ENCODE data around the gene WASL.
A peak's percentile ranks its signal among the peaks of the same experiment; 100 is the strongest.
"Not testable (repeated sequence)": the region's sequence is repeated elsewhere in the genome, so short reads cannot be mapped to it uniquely, and the experiment has no call there.

Gene WASL

DNA sequence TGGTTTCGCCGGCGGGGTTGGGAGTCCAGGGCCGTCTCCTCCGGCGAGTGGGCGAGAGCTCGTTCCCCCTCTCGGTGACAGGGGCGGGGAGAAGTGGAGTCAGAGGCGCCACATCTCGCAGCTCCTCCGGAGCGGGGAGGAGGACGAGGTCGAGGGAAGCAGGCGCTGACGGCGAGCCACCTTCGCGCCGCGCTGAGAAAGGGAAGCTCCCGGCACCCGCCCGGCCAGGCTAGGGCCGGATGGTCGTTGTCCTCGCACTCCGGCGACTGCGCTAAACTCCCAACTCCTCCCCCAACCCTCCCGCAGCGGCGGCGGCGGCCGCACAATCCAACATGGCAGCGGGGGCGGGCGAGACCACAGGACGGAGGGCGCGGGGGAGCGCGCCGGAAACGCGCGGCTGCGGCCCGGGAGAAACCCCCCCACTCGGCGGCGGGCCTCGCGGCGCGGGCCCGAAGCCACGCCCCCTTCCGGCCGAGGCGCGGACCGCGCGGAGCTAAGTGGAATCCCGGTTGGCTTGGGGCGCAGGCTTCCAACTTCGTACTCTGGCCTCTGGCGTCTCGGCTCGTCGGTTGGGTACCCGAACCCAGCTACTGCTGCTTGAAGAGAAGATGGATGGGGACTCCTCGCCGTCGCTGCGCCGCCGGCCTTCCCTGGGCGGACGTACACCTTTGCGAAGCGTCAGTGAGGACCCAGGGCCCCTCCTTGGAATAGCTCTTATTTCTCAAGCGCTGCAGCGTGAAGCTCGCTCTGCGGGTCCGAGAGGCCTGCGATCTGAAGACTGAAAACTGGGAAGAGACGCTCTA, at the start of gene WASL:
Gene WASL (minus strand): TSS at position 270 of the 803 bp plus-strand sequence. CDS start 269 bp downstream, at position 1.
- Histone ChIP-seq H3K27ac (ENCODE audit: low read depth, low read length) (peak within 1 kb of the TSS; percentile 97), H3K36me3 (ENCODE audit: control insufficient read depth in 5 of 5, insufficient read depth in 5 of 5, low read length in 5 of 5) (no peaks in the 10 kb centered on the region), H3K4me3 (ENCODE audit: low read depth in 1 of 5, low read length in 5 of 5) (peak within 1 kb of the TSS; percentile 92 to 97 (median 96)), H3K27me3 (ENCODE audit: control insufficient read depth in 5 of 5, insufficient read depth in 4 of 5, low read length in 5 of 5) (no peaks in the 10 kb centered on the region), H3K9ac (ENCODE audit: low read length in 5 of 5) (peak within 1 kb of the TSS; percentile 87 to 99 (median 98)), H3K9me3 (ENCODE audit: control insufficient read depth in 5 of 5, low read length in 5 of 5) (no peaks in the 10 kb centered on the region), H3K4me1 (ENCODE audit: control insufficient read depth in 5 of 5, insufficient read depth in 5 of 5, low read length in 5 of 5) (peaks cover 1 to 46% (median 44%) of the 10 kb centered on the region in 5 donors)

DNA sequence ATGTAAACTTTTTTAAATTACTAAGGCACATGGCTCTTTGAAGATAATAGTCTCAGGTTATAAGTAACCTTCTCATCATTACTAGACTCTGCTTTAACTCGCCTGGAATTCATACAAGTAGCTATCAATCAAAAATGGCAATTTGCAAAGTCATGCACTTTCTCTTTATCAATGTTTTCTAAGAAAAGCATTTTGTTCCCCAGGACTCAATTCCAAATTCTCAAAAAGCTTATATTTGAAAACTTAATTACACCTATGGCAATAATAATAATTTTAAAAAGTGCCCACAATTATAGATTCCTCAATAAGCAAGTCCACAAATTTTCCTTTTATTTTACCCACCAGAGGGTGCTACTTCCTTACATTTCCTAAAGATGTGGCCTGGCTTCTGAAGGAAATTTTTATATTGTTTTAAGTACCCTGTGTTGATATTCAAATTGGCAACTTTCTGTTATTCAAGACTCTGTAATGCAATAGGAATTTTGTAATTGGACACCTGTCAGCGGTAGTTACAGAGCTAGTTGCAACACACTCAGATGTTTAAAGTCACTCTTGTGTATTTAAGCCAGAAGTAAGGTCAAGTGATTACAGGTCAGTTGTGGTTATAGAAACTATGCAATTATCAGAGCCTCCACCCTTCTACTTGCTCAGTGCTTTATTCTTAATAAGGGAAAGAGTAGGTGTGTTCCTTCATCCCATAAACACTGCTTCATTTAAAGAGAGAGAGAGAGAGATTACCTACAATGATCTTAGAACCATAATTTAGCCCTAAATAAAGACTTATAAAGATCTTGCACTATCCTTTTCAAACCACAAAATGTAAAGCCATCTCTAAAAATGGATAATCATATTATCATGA, 49.1 kb upstream of the WASL start:
- Histone ChIP-seq H3K4me1 (ENCODE audit: control insufficient read depth in 5 of 5, insufficient read depth in 5 of 5, low read length in 5 of 5) (no peaks in the 10 kb centered on the region), H3K9me3 (ENCODE audit: control insufficient read depth in 5 of 5, low read length in 5 of 5) (no peaks in the 10 kb centered on the region), H3K4me3 (ENCODE audit: low read depth in 1 of 5, low read length in 5 of 5) (no peak overlapping the region), H3K27ac (ENCODE audit: low read depth, low read length) (no peak overlapping the region), H3K36me3 (ENCODE audit: control insufficient read depth in 5 of 5, insufficient read depth in 5 of 5, low read length in 5 of 5) (no peaks in the 10 kb centered on the region), H3K9ac (ENCODE audit: low read length in 5 of 5) (no peak overlapping the region), H3K27me3 (ENCODE audit: control insufficient read depth in 5 of 5, insufficient read depth in 4 of 5, low read length in 5 of 5) (no peaks in the 10 kb centered on the region)

DNA sequence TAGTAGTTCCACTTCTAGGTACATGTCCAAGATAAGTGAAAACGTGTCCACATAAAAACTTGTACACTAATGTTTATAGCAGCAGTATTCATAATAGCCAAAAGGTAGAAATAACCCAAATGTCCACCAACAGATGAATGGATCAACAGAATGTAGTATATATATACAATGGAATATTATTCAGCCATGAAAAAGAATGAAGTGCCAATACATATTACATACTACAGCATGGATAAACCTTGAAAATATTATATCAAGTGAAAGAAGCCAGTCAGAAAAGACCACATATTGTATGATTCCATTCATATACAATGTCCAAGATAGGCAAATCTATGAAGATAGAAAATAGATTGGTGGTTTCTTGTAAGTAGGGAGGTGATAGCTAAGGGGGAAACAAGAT, 47.8 kb upstream of the WASL start:
- Histone ChIP-seq H3K9me3 (ENCODE audit: control insufficient read depth in 5 of 5, low read length in 5 of 5) (no peaks in the 10 kb centered on the region), H3K4me3 (ENCODE audit: low read depth in 1 of 5, low read length in 5 of 5) (no peak overlapping the region), H3K4me1 (ENCODE audit: control insufficient read depth in 5 of 5, insufficient read depth in 5 of 5, low read length in 5 of 5) (no peaks in the 10 kb centered on the region), H3K9ac (ENCODE audit: low read length in 5 of 5) (no peak overlapping the region), H3K27me3 (ENCODE audit: control insufficient read depth in 5 of 5, insufficient read depth in 4 of 5, low read length in 5 of 5) (no peaks in the 10 kb centered on the region), H3K36me3 (ENCODE audit: control insufficient read depth in 5 of 5, insufficient read depth in 5 of 5, low read length in 5 of 5) (no peaks in the 10 kb centered on the region), H3K27ac (ENCODE audit: low read depth, low read length) (no peak overlapping the region)

DNA sequence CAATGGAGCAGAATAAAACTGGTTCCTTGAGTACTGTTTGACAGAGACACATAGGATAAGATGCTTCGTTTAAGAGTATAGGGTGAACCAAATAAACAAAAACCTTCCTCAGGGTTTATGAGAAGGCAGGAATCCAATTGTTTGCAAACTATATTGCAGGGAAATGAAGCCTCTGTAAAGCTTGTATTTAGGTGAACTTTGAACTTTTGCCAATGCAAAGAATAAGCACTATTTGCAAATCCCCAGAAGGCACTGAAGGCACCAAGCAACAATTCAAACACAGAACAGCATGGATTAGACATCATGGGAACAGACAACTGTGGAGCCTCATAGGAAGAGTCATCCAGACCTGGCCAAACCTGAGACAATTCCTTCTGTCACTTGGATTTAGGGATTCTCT, 47.1 kb upstream of the WASL start:
- no peak overlapping the region for H3K4me3 ChIP-seq (ENCODE audit: low read depth in 1 of 5, low read length in 5 of 5)
- no peaks in the 10 kb centered on the region for H3K4me1 ChIP-seq (ENCODE audit: control insufficient read depth in 5 of 5, insufficient read depth in 5 of 5, low read length in 5 of 5)
- H3K27me3 ChIP-seq (ENCODE audit: control insufficient read depth in 5 of 5, insufficient read depth in 4 of 5, low read length in 5 of 5) = no peaks in the 10 kb centered on the region
- H3K36me3 ChIP-seq (ENCODE audit: control insufficient read depth in 5 of 5, insufficient read depth in 5 of 5, low read length in 5 of 5) = no peaks in the 10 kb centered on the region
- H3K27ac ChIP-seq (ENCODE audit: low read depth, low read length) = no peak overlapping the region
- no peak overlapping the region for H3K9ac ChIP-seq (ENCODE audit: low read length in 5 of 5)
- no peaks in the 10 kb centered on the region for H3K9me3 ChIP-seq (ENCODE audit: control insufficient read depth in 5 of 5, low read length in 5 of 5)

DNA sequence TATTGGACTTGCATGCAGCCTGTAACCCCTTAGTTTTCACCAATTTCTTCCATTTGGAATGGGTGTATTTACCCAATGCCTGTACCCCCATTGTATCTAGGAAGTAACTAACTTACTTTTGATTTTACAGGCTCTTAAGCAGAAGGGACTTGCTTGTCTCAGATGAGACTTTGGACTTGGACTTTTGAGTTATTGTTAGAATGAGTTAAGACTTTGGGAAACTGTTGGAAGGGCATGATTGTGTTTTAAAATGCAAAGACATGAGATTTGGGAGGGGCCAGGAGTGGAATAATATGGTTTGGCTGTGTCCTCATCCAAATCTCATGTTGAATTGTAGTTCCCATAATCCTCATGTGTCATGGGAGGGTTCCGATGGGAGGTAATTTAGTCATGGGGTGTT, 46.3 kb upstream of the WASL start:
- not testable (repeated sequence) for H3K4me1 ChIP-seq (ENCODE audit: control insufficient read depth in 5 of 5, insufficient read depth in 5 of 5, low read length in 5 of 5); H3K9me3 ChIP-seq (ENCODE audit: control insufficient read depth in 5 of 5, low read length in 5 of 5); H3K27me3 ChIP-seq (ENCODE audit: control insufficient read depth in 5 of 5, insufficient read depth in 4 of 5, low read length in 5 of 5); H3K9ac ChIP-seq (ENCODE audit: low read length in 5 of 5); H3K36me3 ChIP-seq (ENCODE audit: control insufficient read depth in 5 of 5, insufficient read depth in 5 of 5, low read length in 5 of 5); H3K27ac ChIP-seq (ENCODE audit: low read depth, low read length); H3K4me3 ChIP-seq (ENCODE audit: low read depth in 1 of 5, low read length in 5 of 5)

DNA sequence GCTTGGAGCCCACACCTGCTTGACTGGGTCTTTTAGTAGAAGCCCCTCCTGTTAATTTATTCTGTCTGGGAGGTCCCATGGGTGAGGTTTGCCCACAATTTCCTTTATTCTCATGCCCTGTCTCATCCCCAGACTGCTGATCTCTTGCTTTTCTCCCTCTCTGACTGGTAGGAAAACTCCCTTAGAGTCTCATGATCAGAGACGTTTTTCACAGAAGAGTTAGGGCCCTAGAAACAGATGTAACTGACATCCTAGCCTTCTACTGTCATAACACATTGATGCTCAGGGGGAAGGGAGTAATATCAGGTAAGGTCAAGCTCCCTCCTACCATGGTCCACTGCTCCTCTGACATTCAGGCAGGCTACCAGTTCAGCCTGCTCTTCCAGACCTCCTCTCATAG, 43.7 kb upstream of the WASL start:
- Histone ChIP-seq H3K27ac (ENCODE audit: low read depth, low read length) (no peak overlapping the region), H3K27me3 (ENCODE audit: control insufficient read depth in 5 of 5, insufficient read depth in 4 of 5, low read length in 5 of 5) (no peaks in the 10 kb centered on the region), H3K9ac (ENCODE audit: low read length in 5 of 5) (no peak overlapping the region), H3K36me3 (ENCODE audit: control insufficient read depth in 5 of 5, insufficient read depth in 5 of 5, low read length in 5 of 5) (no peaks in the 10 kb centered on the region), H3K4me3 (ENCODE audit: low read depth in 1 of 5, low read length in 5 of 5) (no peak overlapping the region), H3K9me3 (ENCODE audit: control insufficient read depth in 5 of 5, low read length in 5 of 5) (no peaks in the 10 kb centered on the region), H3K4me1 (ENCODE audit: control insufficient read depth in 5 of 5, insufficient read depth in 5 of 5, low read length in 5 of 5) (no peaks in the 10 kb centered on the region)

DNA sequence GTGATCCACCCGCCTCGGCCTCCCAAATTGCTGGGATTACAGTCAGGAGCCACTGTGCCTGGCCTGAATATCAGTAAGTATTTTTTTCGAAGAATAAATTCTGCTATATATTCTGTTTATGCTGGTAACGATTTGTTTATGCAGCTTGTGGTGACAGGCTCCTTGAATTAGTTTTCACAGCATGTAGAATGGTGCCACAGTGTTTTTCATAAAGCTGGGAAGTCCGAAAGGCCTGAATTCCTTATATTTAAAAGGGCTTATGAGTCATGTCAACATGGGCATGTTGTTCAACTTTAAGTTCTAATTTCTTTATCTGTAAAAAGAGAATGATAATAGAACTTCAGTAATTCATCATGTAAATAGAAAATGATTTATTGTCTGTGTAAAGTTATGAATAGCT, 42.2 kb upstream of the WASL start:
- H3K9ac ChIP-seq (ENCODE audit: low read length in 5 of 5) = no peak overlapping the region
- H3K4me1 ChIP-seq (ENCODE audit: control insufficient read depth in 5 of 5, insufficient read depth in 5 of 5, low read length in 5 of 5) = peaks cover 0 to 2% (median 0%) of the 10 kb centered on the region in 5 donors
- H3K9me3 ChIP-seq (ENCODE audit: control insufficient read depth in 5 of 5, low read length in 5 of 5) = no peaks in the 10 kb centered on the region
- H3K36me3 ChIP-seq (ENCODE audit: control insufficient read depth in 5 of 5, insufficient read depth in 5 of 5, low read length in 5 of 5) = no peaks in the 10 kb centered on the region
- no peaks in the 10 kb centered on the region for H3K27me3 ChIP-seq (ENCODE audit: control insufficient read depth in 5 of 5, insufficient read depth in 4 of 5, low read length in 5 of 5)
- no peak overlapping the region for H3K27ac ChIP-seq (ENCODE audit: low read depth, low read length)
- no peak overlapping the region for H3K4me3 ChIP-seq (ENCODE audit: low read depth in 1 of 5, low read length in 5 of 5)

DNA sequence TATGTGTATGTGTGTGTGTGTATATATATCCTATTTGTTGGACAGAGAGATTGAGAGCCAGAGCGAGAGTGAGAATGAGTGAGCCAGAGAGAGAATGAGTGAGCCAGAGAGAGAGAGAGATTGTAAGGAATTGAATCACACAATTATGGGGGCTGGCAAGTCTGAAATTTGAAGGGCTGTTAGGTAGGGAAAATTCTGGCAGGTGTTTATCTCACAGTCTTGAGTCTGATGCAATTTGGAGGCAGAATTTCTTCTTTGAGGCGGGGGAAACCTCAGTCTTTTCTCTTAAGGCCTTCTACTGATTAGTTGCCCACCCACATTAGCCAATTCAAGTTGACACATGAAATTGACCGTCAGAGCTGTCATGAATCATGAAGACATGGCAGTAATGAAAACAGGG, 41.0 kb upstream of the WASL start:
- Histone ChIP-seq H3K4me3 (ENCODE audit: low read depth in 1 of 5, low read length in 5 of 5) (no peak overlapping the region), H3K36me3 (ENCODE audit: control insufficient read depth in 5 of 5, insufficient read depth in 5 of 5, low read length in 5 of 5) (no peaks in the 10 kb centered on the region), H3K9ac (ENCODE audit: low read length in 5 of 5) (no peak overlapping the region), H3K4me1 (ENCODE audit: control insufficient read depth in 5 of 5, insufficient read depth in 5 of 5, low read length in 5 of 5) (peaks cover 0 to 2% (median 0%) of the 10 kb centered on the region in 5 donors), H3K27me3 (ENCODE audit: control insufficient read depth in 5 of 5, insufficient read depth in 4 of 5, low read length in 5 of 5) (no peaks in the 10 kb centered on the region), H3K9me3 (ENCODE audit: control insufficient read depth in 5 of 5, low read length in 5 of 5) (no peaks in the 10 kb centered on the region), H3K27ac (ENCODE audit: low read depth, low read length) (no peak overlapping the region)

DNA sequence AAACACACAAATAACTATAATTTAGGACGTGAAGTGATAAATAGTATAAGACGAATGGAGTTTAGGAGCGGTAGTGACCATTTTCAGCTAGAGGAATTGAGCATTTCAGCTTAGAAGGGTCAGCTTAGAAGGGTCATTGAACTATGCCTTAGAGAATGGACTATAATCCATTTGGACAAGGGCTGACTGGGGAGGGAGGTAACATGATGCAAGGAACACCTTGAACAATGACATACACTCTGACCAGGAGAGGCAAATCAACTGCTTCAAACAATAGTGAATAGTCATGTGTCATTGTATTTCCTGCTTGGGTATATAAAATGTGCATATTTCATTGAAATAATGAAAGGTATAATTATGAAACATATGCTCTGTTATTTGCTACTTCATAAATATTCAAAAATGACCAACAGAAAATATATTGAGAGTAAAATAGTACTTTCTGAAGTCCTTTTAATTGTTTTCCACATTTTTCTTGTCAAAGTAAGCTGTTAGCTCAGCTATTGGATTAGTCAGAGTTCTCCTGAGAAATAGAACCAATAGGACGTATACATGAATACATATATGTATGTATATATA, 40.5 kb upstream of the WASL start:
- Histone ChIP-seq H3K27me3 (ENCODE audit: control insufficient read depth in 5 of 5, insufficient read depth in 4 of 5, low read length in 5 of 5) (no peaks in the 10 kb centered on the region), H3K9me3 (ENCODE audit: control insufficient read depth in 5 of 5, low read length in 5 of 5) (no peaks in the 10 kb centered on the region), H3K9ac (ENCODE audit: low read length in 5 of 5) (no peak overlapping the region), H3K4me3 (ENCODE audit: low read depth in 1 of 5, low read length in 5 of 5) (no peak overlapping the region), H3K36me3 (ENCODE audit: control insufficient read depth in 5 of 5, insufficient read depth in 5 of 5, low read length in 5 of 5) (no peaks in the 10 kb centered on the region), H3K4me1 (ENCODE audit: control insufficient read depth in 5 of 5, insufficient read depth in 5 of 5, low read length in 5 of 5) (peaks cover 0 to 4% (median 0%) of the 10 kb centered on the region in 5 donors), H3K27ac (ENCODE audit: low read depth, low read length) (no peak overlapping the region)

DNA sequence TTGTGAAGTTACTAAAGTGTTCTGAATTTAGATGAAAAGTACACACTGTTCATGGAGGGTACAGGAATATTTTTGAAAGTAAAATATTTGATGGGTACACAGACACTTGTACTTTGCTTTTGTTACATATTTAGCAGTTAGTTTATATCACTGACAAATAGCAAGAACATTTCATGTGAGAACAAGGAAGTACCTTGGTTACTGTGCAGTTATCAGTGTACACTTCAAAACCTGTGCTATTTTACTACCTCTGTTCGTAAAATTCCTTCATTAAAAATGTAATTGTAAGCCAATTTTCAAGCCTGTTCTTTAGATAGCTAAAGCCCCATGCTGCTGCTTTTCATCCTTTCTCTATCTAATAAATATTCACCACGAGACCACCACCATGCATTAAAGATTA, 39.8 kb upstream of the WASL start:
- no peaks in the 10 kb centered on the region for H3K36me3 ChIP-seq (ENCODE audit: control insufficient read depth in 5 of 5, insufficient read depth in 5 of 5, low read length in 5 of 5)
- H3K4me3 ChIP-seq (ENCODE audit: low read depth in 1 of 5, low read length in 5 of 5) = no peak overlapping the region
- H3K9ac ChIP-seq (ENCODE audit: low read length in 5 of 5) = no peak overlapping the region
- no peak overlapping the region for H3K27ac ChIP-seq (ENCODE audit: low read depth, low read length)
- no peaks in the 10 kb centered on the region for H3K27me3 ChIP-seq (ENCODE audit: control insufficient read depth in 5 of 5, insufficient read depth in 4 of 5, low read length in 5 of 5)
- H3K9me3 ChIP-seq (ENCODE audit: control insufficient read depth in 5 of 5, low read length in 5 of 5) = no peaks in the 10 kb centered on the region
- peaks cover 0 to 7% (median 0%) of the 10 kb centered on the region in 5 donors for H3K4me1 ChIP-seq (ENCODE audit: control insufficient read depth in 5 of 5, insufficient read depth in 5 of 5, low read length in 5 of 5)

All from subcutaneous abdominal adipose tissue (tissue), 5 donors.